Immature natural killer cell (primary cell): ENCODE measurements around the gene ALDH1A3. TPM values are rescaled to one million over a fixed set of nuclear protein-coding genes. Genes with fewer than 3 reads are reported as not detected.

Source experiments
- DNase-seq, 3 donors: peaks; one replicate each; pipeline ENCODE4 v3.0.0; 2022; ENCODE audit warnings: mixed read lengths in 1 of 3
- H3K27ac Mint-ChIP-seq, 6 donors: one replicate each; pipeline ENCODE4 v1.8.0; 2020; ENCODE audit warnings: mixed read lengths in 6 of 6, mild to moderate bottlenecking in 5 of 6, inconsistent platforms in 4 of 6, moderate library complexity in 3 of 6
- H3K27me3 Mint-ChIP-seq, 3 donors: one replicate each; pipeline ENCODE4 v1.8.0; 2020 to 2021; ENCODE audit warnings: low read depth in 3 of 3, mild to moderate bottlenecking in 3 of 3, mixed read lengths in 3 of 3, moderate library complexity in 3 of 3, inconsistent platforms in 1 of 3
- H3K36me3 Mint-ChIP-seq, 3 donors: one replicate each; pipeline ENCODE4 v1.8.0; 2020; ENCODE audit warnings: mixed read lengths in 3 of 3, inconsistent platforms in 2 of 3, mild to moderate bottlenecking in 2 of 3
- H3K4me1 Mint-ChIP-seq, 2 donors: one replicate each; pipeline ENCODE4 v1.8.0; 2020; ENCODE audit warnings: inconsistent platforms in 2 of 2, mild to moderate bottlenecking in 2 of 2, mixed read lengths in 2 of 2, moderate library complexity in 1 of 2
- H3K4me3 Mint-ChIP-seq, 5 donors: one replicate each; pipeline ENCODE4 v1.8.0; 2020; ENCODE audit warnings: mild to moderate bottlenecking in 5 of 5, mixed read lengths in 5 of 5, inconsistent platforms in 3 of 5, moderate library complexity in 3 of 5
- H3K9me3 Mint-ChIP-seq, 6 donors: one replicate each; pipeline ENCODE4 v1.8.0; 2020; ENCODE audit warnings: mild to moderate bottlenecking in 6 of 6, mixed read lengths in 6 of 6, inconsistent platforms in 4 of 6, moderate library complexity in 3 of 6
- polyA plus RNA-seq, 3 donors: library from polyadenylated mRNA; unstranded; fragments of 300-500 nt; fragmentation: Illumina TruSeq; gene quantifications; one replicate each; pipeline ENCODE4 v1.2.3, GENCODE V29; 2021

The ALDH1A3 gene
- polyA plus RNA-seq, 3 donors from 2014 or later = not detected

GRCh38 chr15:100863796-100864267, 15.8 kb upstream of the ALDH1A3 start:
- Mint-ChIP-seq H3K36me3 (no peaks in the 10 kb centered on the region), H3K27ac (no peak overlapping the region), H3K4me1 (no peaks in the 10 kb centered on the region)

GRCh38 chr15:100866386-100867330, 13.0 kb upstream of the ALDH1A3 start:
- peaks cover 2% of the 10 kb centered on the region in 3 donors for H3K27me3 Mint-ChIP-seq
- no peak overlapping the region for H3K4me3 Mint-ChIP-seq
- no peaks in the 10 kb centered on the region for H3K9me3 Mint-ChIP-seq
- no peak for DNase-seq
- H3K4me1 Mint-ChIP-seq = no peaks in the 10 kb centered on the region
- H3K36me3 Mint-ChIP-seq = no peaks in the 10 kb centered on the region
- no peak overlapping the region for H3K27ac Mint-ChIP-seq

More at GRCh38 chr15:100863796-100864267, 15.8 kb upstream of the ALDH1A3 start:
- no peak overlapping the region for H3K4me3 Mint-ChIP-seq
- peaks cover 2 to 6% (median 2%) of the 10 kb centered on the region in 3 donors for H3K27me3 Mint-ChIP-seq
- H3K9me3 Mint-ChIP-seq = no peaks in the 10 kb centered on the region
- no peak for DNase-seq

GRCh38 chr15:100867433-100867832, 12.2 kb upstream of the ALDH1A3 start:
- H3K4me1 Mint-ChIP-seq = no peaks in the 10 kb centered on the region
- no peak overlapping the region for H3K27ac Mint-ChIP-seq
- H3K9me3 Mint-ChIP-seq = no peaks in the 10 kb centered on the region
- peaks cover under 1 to 2% (median 2%) of the 10 kb centered on the region in 3 donors for H3K27me3 Mint-ChIP-seq
- DNase-seq = no peak
- no peak overlapping the region for H3K4me3 Mint-ChIP-seq
- H3K36me3 Mint-ChIP-seq = no peaks in the 10 kb centered on the region

GRCh38 chr15:100869151-100869999, 10.3 kb upstream of the ALDH1A3 start:
- Mint-ChIP-seq H3K4me1 (no peaks in the 10 kb centered on the region), H3K27ac (no peak overlapping the region), H3K4me3 (no peak overlapping the region), H3K27me3 (peaks cover 0 to 4% (median 2%) of the 10 kb centered on the region in 3 donors), H3K9me3 (no peaks in the 10 kb centered on the region), H3K36me3 (no peaks in the 10 kb centered on the region)
- DNase-seq = no peak

- DNase-seq = peak; percentile 23 to 34 (median 29)
- no peaks in the 10 kb centered on the region for H3K36me3 Mint-ChIP-seq
- H3K4me1 Mint-ChIP-seq = no peaks in the 10 kb centered on the region
- no peaks in the 10 kb centered on the region for H3K9me3 Mint-ChIP-seq
- no peak overlapping the region for H3K4me3 Mint-ChIP-seq
- no peak overlapping the region for H3K27ac Mint-ChIP-seq
- H3K27me3 Mint-ChIP-seq = peaks cover 2 to 4% (median 4%) of the 10 kb centered on the region in 3 donors
These were observed 6.5 kb upstream of the ALDH1A3 start for GRCh38 chr15:100873029-100873677.

- Mint-ChIP-seq H3K4me1 (peaks cover 0 to 2% of the 10 kb centered on the region in 2 donors), H3K4me3 (no peak overlapping the region), H3K27ac (no peak overlapping the region), H3K9me3 (no peaks in the 10 kb centered on the region), H3K27me3 (peaks cover 3 to 9% (median 8%) of the 10 kb centered on the region in 3 donors), H3K36me3 (no peaks in the 10 kb centered on the region)
- DNase-seq = no peak
These were observed 4.1 kb upstream of the ALDH1A3 start for GRCh38 chr15:100875495-100875894.

GRCh38 chr15:100875976-100876375, 3.7 kb upstream of the ALDH1A3 start:
- no peak for DNase-seq
- no peak overlapping the region for H3K27ac Mint-ChIP-seq
- no peaks in the 10 kb centered on the region for H3K36me3 Mint-ChIP-seq
- no peaks in the 10 kb centered on the region for H3K9me3 Mint-ChIP-seq
- peaks cover 0 to 5% of the 10 kb centered on the region in 2 donors for H3K4me1 Mint-ChIP-seq
- H3K4me3 Mint-ChIP-seq = no peak overlapping the region
- peaks cover 4 to 11% (median 8%) of the 10 kb centered on the region in 3 donors for H3K27me3 Mint-ChIP-seq

- H3K9me3 Mint-ChIP-seq = no peaks in the 10 kb centered on the region
These were observed 2.1 kb upstream of the ALDH1A3 start for GRCh38 chr15:100877551-100877950.

GRCh38 chr15:100878130-100878529, 1.5 kb upstream of the ALDH1A3 start:
- Mint-ChIP-seq H3K4me1 (peaks cover 0 to 5% of the 10 kb centered on the region in 2 donors), H3K27me3 (peaks cover 4 to 15% (median 12%) of the 10 kb centered on the region in 3 donors), H3K36me3 (no peaks in the 10 kb centered on the region), H3K9me3 (no peaks in the 10 kb centered on the region), H3K27ac (no peak overlapping the region), H3K4me3 (peak overlapping the region in 1 of 5 donors; percentile 21)
- DNase-seq = no peak

More at GRCh38 chr15:100877551-100877950, 2.1 kb upstream of the ALDH1A3 start:
- Mint-ChIP-seq H3K27me3 (peaks cover 4 to 14% (median 11%) of the 10 kb centered on the region in 3 donors), H3K27ac (no peak overlapping the region), H3K4me3 (no peak overlapping the region), H3K36me3 (no peaks in the 10 kb centered on the region), H3K4me1 (peaks cover 0 to 5% of the 10 kb centered on the region in 2 donors)
- no peak for DNase-seq

GRCh38 chr15:100878648-100879047, 983 bp upstream of the ALDH1A3 start:
- Mint-ChIP-seq H3K27ac (no peak overlapping the region), H3K4me1 (peaks cover 0 to 5% of the 10 kb centered on the region in 2 donors), H3K36me3 (no peaks in the 10 kb centered on the region), H3K4me3 (peak overlapping the region; percentile 9 to 42 (median 29)), H3K9me3 (no peaks in the 10 kb centered on the region), H3K27me3 (peaks cover 4 to 15% (median 12%) of the 10 kb centered on the region in 3 donors)
- no peak for DNase-seq

GRCh38 chr15:100879061-100879463, 569 bp upstream of the ALDH1A3 start:
- no peak overlapping the region for H3K27ac Mint-ChIP-seq
- DNase-seq = no peak
- peaks cover 4 to 16% (median 13%) of the 10 kb centered on the region in 3 donors for H3K27me3 Mint-ChIP-seq
- no peaks in the 10 kb centered on the region for H3K9me3 Mint-ChIP-seq
- no peak overlapping the region for H3K4me3 Mint-ChIP-seq
- H3K36me3 Mint-ChIP-seq = no peaks in the 10 kb centered on the region
- H3K4me1 Mint-ChIP-seq = peaks cover 0 to 5% of the 10 kb centered on the region in 2 donors

- Mint-ChIP-seq H3K27me3 (peaks cover 4 to 21% (median 20%) of the 10 kb centered on the region in 3 donors), H3K27ac (no peak overlapping the region), H3K9me3 (no peaks in the 10 kb centered on the region), H3K4me1 (peaks cover 0 to 5% of the 10 kb centered on the region in 2 donors), H3K4me3 (peak overlapping the region in 1 of 5 donors; percentile 1), H3K36me3 (no peaks in the 10 kb centered on the region)
- no peak for DNase-seq
These were observed 687 bp downstream of the ALDH1A3 start for GRCh38 chr15:100880139-100880896.

- DNase-seq = no peak
- Mint-ChIP-seq H3K4me3 (peak overlapping the region in 2 of 5 donors; percentile 28 to 47), H3K9me3 (no peaks in the 10 kb centered on the region), H3K27me3 (peaks cover 4 to 21% (median 21%) of the 10 kb centered on the region in 3 donors), H3K36me3 (no peaks in the 10 kb centered on the region), H3K27ac (no peak overlapping the region), H3K4me1 (peaks cover 0 to 5% of the 10 kb centered on the region in 2 donors)
These were observed 1.2 kb downstream of the ALDH1A3 start for GRCh38 chr15:100880897-100881242.
